Lower leg skin (tissue), 3 donors: ENCODE results near the gene RPSA.

Source experiments
- CTCF ChIP-seq, 3 donors: fragments of 450-650 bp; IDR thresholded peaks; one replicate each; pipeline ENCODE4 v1.5.1; 2016; ENCODE audit warnings: antibody characterized with exemption in 3 of 3, mild to moderate bottlenecking in 3 of 3, moderate library complexity in 2 of 3
- POLR2A ChIP-seq, 2 donors: fragments of 450-650 bp; IDR thresholded peaks; one replicate each; pipeline ENCODE4 v1.6.1; 2016 to 2017; ENCODE audit warnings: antibody characterized with exemption in 2 of 2, mild to moderate bottlenecking in 1 of 2, moderate library complexity in 1 of 2

GRCh38 chr3:39427506-39427905 is 21.0 kb downstream of the RPSA start:
- TF ChIP-seq CTCF (IDR thresholded peaks at IDR 0.05) (no peak), POLR2A (IDR thresholded peaks at IDR 0.05) (no peak)
